Right lobe of liver (tissue), 6 donors: ENCODE data around the gene MUL1. TPM values are rescaled to one million over a fixed set of nuclear protein-coding genes. Genes with fewer than 3 reads are reported as not detected.

Source experiments
- ATAC-seq, 4 donors: fragments of 200-7000 bp; cut with Tn5 transposase; one replicate each; pipeline ENCODE4 v1.9.1; 2020; ENCODE audit warnings: mild to moderate bottlenecking in 4 of 4, moderate library complexity in 4 of 4
- DNase-seq, 3 donors: peaks; one replicate each; pipeline ENCODE4 v3.0.0-alpha.2; 2020
- H3K27ac ChIP-seq, 3 donors: fragments of 200-600 bp; one replicate each; pipeline ENCODE4 v1.8.0; 2022
- H3K27me3 ChIP-seq, 2 donors: fragments of 200-600 bp; one replicate each; pipeline ENCODE4 v1.8.0; 2022
- H3K36me3 ChIP-seq, 4 donors: fragments of 200-600 bp; sonication (generic) in 1 of 4; one replicate each; pipeline versions ENCODE4 v1.5.1 to v1.8.0; 2017 to 2022; ENCODE audit warnings: control low read depth in 1 of 4
- H3K4me1 ChIP-seq, 4 donors: fragments of 200-600 bp; sonication (generic) in 1 of 4; one replicate each; pipeline versions ENCODE4 v1.5.1 to v1.8.0; 2017 to 2022; ENCODE audit warnings: control low read depth in 1 of 4
- H3K4me3 ChIP-seq, 3 donors: fragments of 200-600 bp; one replicate each; pipeline ENCODE4 v1.8.0; 2022
- H3K9me3 ChIP-seq, 4 donors: fragments of 200-600 bp; sonication (generic) in 1 of 4; one replicate each; pipeline versions ENCODE4 v1.5.1 to v1.8.0; 2017 to 2022; ENCODE audit warnings: control low read depth in 1 of 4
- CTCF ChIP-seq, 4 donors: fragments of 200-600 bp in 3 of 4; fragments of 450-650 bp in 1 of 4; IDR thresholded peaks; one replicate each; pipeline versions ENCODE4 v1.5.1 to v1.8.0; 2016 to 2022; ENCODE audit warnings: antibody characterized with exemption in 4 of 4, mild to moderate bottlenecking in 2 of 4
- POLR2A ChIP-seq: fragments of 450-650 bp; IDR thresholded peaks from one replicate; pipeline ENCODE4 v1.6.1; 2017; ENCODE audit warnings: antibody characterized with exemption, mild to moderate bottlenecking
- WGBS: methylation state at CpG from one replicate; pipeline ENCODE4 v1.1.6; 2018; ENCODE audit warnings: low coverage, low lambda C conversion rate; ENCODE audit not compliant: insufficient coverage; ENCODE audit errors: missing lambda C conversion rate; 5-methylcytosine and 5-hydroxymethylcytosine counted together
- intact Hi-C, 2 donors: fragments of 100-400 bp; cut with DNase I; formaldehyde crosslinking; loops; one replicate each; pipeline versions ENCODE4 v1.11.2 to v1.14.1; 2022
- total RNA-seq, 6 experiments: library from RNA; depleted of rRNA in 2 of 6; stranded (reverse); fragments of >200 nt in 2 of 6; fragmentation: NEBNext Ultra II Directional in 3 of 6; extraction: Animal tissue kit (Norgen Biotek cat#: 25700) in 3 of 6; gene quantifications; one replicate each; pipeline versions ENCODE4 v1.1.0 to v1.2.4, GENCODE V29; 2016 to 2023
- donor health status: DM: no; HTN: yes; CAD: no.
- donor health status: DM: no; HTN: no; CAD: no.
- donor health status: DM: no; HTN: no; CAD: no.
- donor health status: DM: no; HTN: yes; CAD: no.
- donor health status: DM: no; HTN: yes; CAD: no.

Gene MUL1
- total RNA-seq, 6 experiments from 2014 or later: 14.4 to 33.6 (median 16.7) TPM

DNA sequence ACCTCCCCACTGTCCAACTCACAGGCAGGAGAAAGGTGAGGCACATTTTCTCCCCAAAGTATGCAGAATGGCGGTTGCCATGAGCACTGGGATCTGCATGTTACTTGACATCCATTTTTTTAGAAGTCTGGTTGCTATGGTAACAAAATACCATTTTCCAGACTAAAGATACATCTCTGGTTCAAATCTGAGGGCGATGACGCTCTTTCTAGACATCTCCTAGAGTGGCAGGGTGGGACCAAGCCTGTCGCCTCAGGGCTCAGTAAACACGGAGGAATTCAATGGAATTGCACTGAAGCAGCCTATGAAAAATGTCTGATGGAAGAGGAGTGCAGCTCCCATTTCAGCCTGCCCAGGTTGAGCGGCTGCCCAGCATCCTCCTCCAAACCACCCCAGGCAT, 22.9 kb upstream of the MUL1 start:
- Histone ChIP-seq H3K27ac (no peak overlapping the region), H3K4me3 (no peak overlapping the region), H3K9me3 (no peaks in the 10 kb centered on the region), H3K4me1 (no peaks in the 10 kb centered on the region), H3K36me3 (no peaks in the 10 kb centered on the region), H3K27me3 (no peaks in the 10 kb centered on the region)
- 54% methylated on average over 4 of the region's 6 CpGs for WGBS
- no peak for ATAC-seq
- no peak for TF ChIP-seq CTCF (IDR thresholded peaks at IDR 0.05)
- intact Hi-C loops: no loop called here
- no peak for DNase-seq

GRCh38 chr1:20530306-20530705, 22.4 kb upstream of the MUL1 start:
- Histone ChIP-seq H3K27ac (no peak overlapping the region), H3K4me1 (no peaks in the 10 kb centered on the region), H3K9me3 (no peaks in the 10 kb centered on the region), H3K4me3 (no peak overlapping the region), H3K36me3 (no peaks in the 10 kb centered on the region), H3K27me3 (no peaks in the 10 kb centered on the region)
- TF ChIP-seq POLR2A (no peak), CTCF (IDR thresholded peaks at IDR 0.05) (no peak)
- 22% methylated on average over 8 of the region's 8 CpGs for WGBS
- DNase-seq (no peak), ATAC-seq (peak in 2 of 4 donors; percentile 22 to 39)
- intact Hi-C loops: no loop called here

DNA sequence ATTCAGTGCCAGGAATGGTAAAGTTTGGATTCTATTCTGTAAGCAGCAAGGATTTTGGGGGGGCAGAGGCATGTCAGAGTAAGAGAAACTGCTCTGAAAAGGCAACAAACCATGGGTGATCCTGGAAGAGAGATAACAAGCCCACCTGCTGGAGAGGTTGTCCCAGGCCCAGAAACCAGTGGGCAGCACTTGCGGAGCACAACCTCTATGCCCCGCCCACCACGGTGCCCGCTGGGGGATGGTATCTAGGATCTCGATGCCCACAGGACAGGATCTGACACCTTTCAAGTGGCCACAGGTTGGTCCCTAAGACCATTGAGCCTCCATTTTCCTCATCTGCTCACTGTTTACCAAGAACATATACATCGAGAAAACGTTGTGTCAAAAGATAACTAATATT, 20.3 kb upstream of the MUL1 start:
- intact Hi-C loops: no loop called here
- DNase-seq (no peak), ATAC-seq (no peak)
- 36% methylated on average over 4 of the region's 7 CpGs for WGBS
- Histone ChIP-seq H3K36me3 (no peaks in the 10 kb centered on the region), H3K4me1 (no peaks in the 10 kb centered on the region), H3K4me3 (no peak overlapping the region), H3K9me3 (no peaks in the 10 kb centered on the region), H3K27ac (no peak overlapping the region), H3K27me3 (no peaks in the 10 kb centered on the region)
- TF ChIP-seq CTCF (IDR thresholded peaks at IDR 0.05) (no peak), POLR2A (no peak)

DNA sequence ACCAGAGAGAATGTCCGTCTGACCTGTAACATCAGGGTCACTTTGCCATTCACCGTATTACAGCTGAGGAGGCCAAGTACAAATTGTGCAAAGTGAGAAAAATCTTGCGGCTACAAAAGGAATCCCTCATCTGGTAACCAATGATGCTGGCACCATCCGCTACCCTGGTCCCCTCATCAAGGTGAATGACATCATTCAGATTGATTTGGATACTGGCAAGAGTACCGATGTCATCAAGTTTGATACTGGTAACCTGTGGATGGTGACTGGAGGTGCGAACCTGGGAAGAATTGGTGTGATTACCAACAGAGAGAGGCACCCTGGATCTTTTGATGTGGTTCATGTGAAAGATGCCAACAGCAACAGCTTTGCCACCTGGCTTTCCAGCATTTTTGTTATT, 18.3 kb upstream of the MUL1 start:
- DNase-seq: no peak
- 40% methylated on average over 5 of the region's 6 CpGs for WGBS
- no peak for ATAC-seq
- no peak overlapping the region for H3K27ac ChIP-seq
- no peaks in the 10 kb centered on the region for H3K9me3 ChIP-seq
- H3K4me1 ChIP-seq: no peaks in the 10 kb centered on the region
- TF ChIP-seq CTCF (IDR thresholded peaks at IDR 0.05) (no peak), POLR2A (no peak)
- intact Hi-C loops: no loop called here
- no peak overlapping the region for H3K4me3 ChIP-seq
- H3K36me3 ChIP-seq: no peaks in the 10 kb centered on the region
- H3K27me3 ChIP-seq: no peaks in the 10 kb centered on the region
